Activated T-helper 2 cell treated with anti-CD3 and anti-CD28 coated beads, Interferon-gamma antibody, Interleukin-2, Interleukin-4, amounts not matched to agents 10 μg/mL and 5 μg/mL and 100 μg/mL, durations not matched to agents 14 hours and 24 hours and 36 hours (primary cell): ENCODE data around the gene CLN5. TPM values are rescaled to one million over a fixed set of nuclear protein-coding genes. Genes with fewer than 3 reads are reported as not detected.

Experiments used
- DNase-seq: peaks from one replicate; pipeline ENCODE4 v3.0.0; 2021; ENCODE audit warnings: low spot score
- H3K27ac Mint-ChIP-seq: one replicate; pipeline ENCODE4 v1.8.0; 2021; ENCODE audit warnings: mixed read lengths
- H3K27me3 Mint-ChIP-seq: one replicate; pipeline ENCODE4 v1.8.0; 2021; ENCODE audit warnings: low read depth, mixed read lengths
- H3K36me3 Mint-ChIP-seq: one replicate; pipeline ENCODE4 v1.8.0; 2021; ENCODE audit warnings: low read depth, mixed read lengths
- H3K4me1 Mint-ChIP-seq: one replicate; pipeline ENCODE4 v1.8.0; 2021; ENCODE audit warnings: low read depth, mixed read lengths
- H3K4me3 Mint-ChIP-seq: one replicate; pipeline ENCODE4 v1.8.0; 2021; ENCODE audit warnings: low read depth, mild to moderate bottlenecking, moderate library complexity, mixed read lengths
- H3K9me3 Mint-ChIP-seq: one replicate; pipeline ENCODE4 v1.8.0; 2021; ENCODE audit warnings: mixed read lengths
- intact Hi-C: fragments of 100-400 bp; cut with micrococcal nuclease; formaldehyde crosslinking; loops from one replicate; pipeline ENCODE4 v1.15.1; 2023
- total RNA-seq: library from RNA; stranded (reverse); gene quantifications from 2 replicates; pipeline ENCODE4 v1.2.3, GENCODE V29; 2022

The CLN5 gene
- total RNA-seq, 1 donor from 2014 or later, result 15.8 TPM

DNA sequence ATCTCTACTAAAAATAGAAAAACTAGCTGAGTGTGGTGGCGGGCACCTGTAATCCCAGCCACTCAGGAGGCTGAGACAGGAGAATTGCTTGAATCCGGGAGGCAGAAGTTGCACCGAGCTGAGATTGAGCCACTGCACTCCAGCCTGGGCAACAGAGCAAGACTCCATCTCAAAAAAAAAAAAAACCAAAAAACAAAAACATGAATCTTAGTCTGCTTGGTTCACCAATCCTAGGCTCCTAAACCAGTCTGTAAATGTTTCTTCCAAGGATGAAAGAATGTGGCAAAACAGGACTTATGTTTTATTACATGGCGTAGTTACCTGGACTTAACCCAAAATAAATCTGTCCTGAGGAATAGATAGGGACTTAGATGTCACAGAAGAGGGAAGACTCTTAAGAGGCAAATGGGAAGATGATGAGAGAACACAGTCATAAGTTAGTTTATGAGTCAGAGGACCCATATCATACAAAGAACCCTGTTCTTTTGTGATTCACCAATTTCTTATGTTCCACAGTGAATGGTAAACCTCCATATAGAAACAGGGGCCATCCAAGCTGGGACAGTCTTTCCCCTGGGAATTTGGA is 41.9 kb downstream of the CLN5 start:
- DNase-seq, result no peak
- no peaks in the 10 kb centered on the region for H3K27me3 Mint-ChIP-seq
- no peak overlapping the region for H3K4me3 Mint-ChIP-seq
- H3K27ac Mint-ChIP-seq, result peak overlapping the region; percentile 3
- peaks cover 5% of the 10 kb centered on the region for H3K36me3 Mint-ChIP-seq
- H3K9me3 Mint-ChIP-seq, result no peaks in the 10 kb centered on the region
- intact Hi-C loops, result no loop called here
- H3K4me1 Mint-ChIP-seq, result peaks cover 19% of the 10 kb centered on the region

DNA sequence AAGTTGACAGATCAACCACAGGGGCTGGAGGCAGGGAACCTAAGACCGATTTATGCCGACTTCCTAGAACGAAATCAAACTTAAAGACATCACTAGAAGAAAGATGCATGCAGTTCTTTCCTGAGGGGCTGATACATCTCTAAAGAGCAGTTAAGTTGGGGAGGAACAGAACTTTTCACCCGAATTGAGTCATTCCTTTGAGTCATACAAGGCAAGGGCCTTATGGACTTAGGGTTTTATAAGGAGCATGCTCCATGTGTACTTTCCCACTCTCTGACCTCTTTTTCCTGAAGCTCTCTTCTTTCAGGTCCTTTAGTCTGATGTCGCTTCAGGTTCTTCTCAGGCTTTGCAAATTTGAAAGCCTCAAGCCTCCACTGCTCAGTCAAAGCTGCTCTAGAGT is 43.0 kb downstream of the CLN5 start:
- DNase-seq, result no peak
- Mint-ChIP-seq H3K9me3 (no peaks in the 10 kb centered on the region), H3K4me1 (peaks cover 15% of the 10 kb centered on the region), H3K27me3 (no peaks in the 10 kb centered on the region), H3K27ac (no peak overlapping the region), H3K36me3 (peaks cover 5% of the 10 kb centered on the region), H3K4me3 (no peak overlapping the region)
- intact Hi-C loops, result no loop called here

DNA sequence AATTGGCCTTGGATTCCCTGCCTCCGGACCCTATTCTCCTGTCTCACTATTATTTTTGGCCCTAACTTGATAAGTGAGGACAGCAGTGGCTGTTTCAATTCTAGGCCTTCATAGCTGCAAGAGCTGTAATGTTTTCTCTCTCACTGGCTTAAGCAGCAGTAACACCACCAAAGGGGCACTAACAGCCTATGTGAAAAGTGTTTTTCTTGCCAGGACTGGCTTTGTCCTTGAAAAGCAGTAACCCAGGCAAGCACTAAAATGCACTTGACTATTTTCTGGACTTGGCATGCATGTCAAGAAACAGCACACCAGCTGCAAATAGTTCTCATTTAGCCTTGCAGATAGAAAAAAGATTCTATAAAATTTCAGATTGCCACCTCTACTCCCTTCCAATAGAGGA is 44.4 kb downstream of the CLN5 start:
- no peak overlapping the region for H3K4me3 Mint-ChIP-seq
- no peak overlapping the region for H3K27ac Mint-ChIP-seq
- intact Hi-C loops, result no loop called here
- no peaks in the 10 kb centered on the region for H3K9me3 Mint-ChIP-seq
- DNase-seq, result no peak
- H3K27me3 Mint-ChIP-seq, result no peaks in the 10 kb centered on the region
- peaks cover 5% of the 10 kb centered on the region for H3K36me3 Mint-ChIP-seq
- peaks cover 15% of the 10 kb centered on the region for H3K4me1 Mint-ChIP-seq

DNA sequence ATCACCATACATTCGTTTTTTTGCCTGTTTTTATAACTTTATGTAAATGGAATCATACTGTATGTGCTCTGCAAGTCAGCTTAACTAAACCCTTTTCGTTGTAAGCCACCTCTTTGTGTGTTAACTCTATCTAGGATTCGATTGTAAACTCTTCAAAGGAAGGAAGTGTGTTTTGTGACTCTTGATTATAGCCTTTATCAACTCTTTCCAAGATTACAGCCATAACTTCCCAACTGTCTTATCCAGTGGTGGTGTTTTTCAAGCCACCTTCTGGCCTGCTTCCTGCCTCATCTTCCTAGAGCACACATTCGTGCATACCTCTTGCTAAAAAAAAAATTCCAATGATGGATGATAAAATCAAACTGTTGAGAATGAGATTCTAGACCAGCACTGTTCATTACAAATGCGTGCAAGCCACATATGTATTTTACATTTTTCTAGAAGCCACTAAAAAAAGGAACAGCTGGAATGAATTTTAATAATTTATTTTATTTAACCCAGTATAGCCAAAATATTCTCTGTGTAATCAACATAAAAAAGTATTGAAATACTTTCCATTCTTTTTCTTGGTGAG is 47.1 kb downstream of the CLN5 start:
- H3K36me3 Mint-ChIP-seq, result peaks cover 9% of the 10 kb centered on the region
- H3K9me3 Mint-ChIP-seq, result no peaks in the 10 kb centered on the region
- intact Hi-C loops, result no loop called here
- H3K27me3 Mint-ChIP-seq, result no peaks in the 10 kb centered on the region
- H3K27ac Mint-ChIP-seq, result no peak overlapping the region
- H3K4me1 Mint-ChIP-seq, result peaks cover 18% of the 10 kb centered on the region
- no peak overlapping the region for H3K4me3 Mint-ChIP-seq
- no peak for DNase-seq

GRCh38 chr13:77040076-77040475 is 48.2 kb downstream of the CLN5 start:
- peaks cover 16% of the 10 kb centered on the region for H3K36me3 Mint-ChIP-seq
- intact Hi-C loops, result no loop called here
- no peak overlapping the region for H3K27ac Mint-ChIP-seq

DNA sequence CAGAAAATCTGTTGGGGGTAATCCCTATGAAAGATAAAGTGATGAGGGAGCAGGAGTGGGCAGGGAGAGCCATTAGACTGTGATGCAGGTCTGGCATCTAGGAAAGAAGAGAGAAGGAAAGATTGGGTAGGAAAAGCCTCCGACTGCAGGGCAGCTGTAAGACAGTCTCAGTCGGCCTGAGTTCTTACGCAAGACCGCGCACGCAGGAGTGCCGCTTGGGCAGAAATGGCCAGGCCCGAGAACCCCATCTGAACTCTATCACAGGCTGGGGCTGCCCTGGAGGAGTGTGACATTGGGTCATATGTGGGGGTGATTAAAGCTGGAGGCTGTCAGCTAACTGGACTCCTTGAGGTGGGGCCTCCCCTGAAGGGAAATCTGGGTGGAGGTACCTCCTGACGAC is 49.0 kb downstream of the CLN5 start:
- intact Hi-C loops, result no loop called here
- Mint-ChIP-seq H3K4me3 (no peak overlapping the region), H3K9me3 (no peaks in the 10 kb centered on the region), H3K4me1 (peaks cover 8% of the 10 kb centered on the region), H3K27ac (no peak overlapping the region), H3K36me3 (peaks cover 18% of the 10 kb centered on the region), H3K27me3 (no peaks in the 10 kb centered on the region)
- DNase-seq, result no peak

More at GRCh38 chr13:77040076-77040475, 48.2 kb downstream of the CLN5 start:
- Mint-ChIP-seq H3K27me3 (no peaks in the 10 kb centered on the region), H3K4me1 (peaks cover 9% of the 10 kb centered on the region), H3K4me3 (no peak overlapping the region), H3K9me3 (no peaks in the 10 kb centered on the region)
- DNase-seq, result no peak

GRCh38 chr13:77042566-77043177 is 50.8 kb downstream of the CLN5 start:
- intact Hi-C loops, result loop anchor here (1.0 kb wide), 1 partner anchor 13 kb away; no protein-coding TSS in a partner anchor
- H3K27me3 Mint-ChIP-seq, result no peaks in the 10 kb centered on the region
- peaks cover 15% of the 10 kb centered on the region for H3K4me1 Mint-ChIP-seq
- no peaks in the 10 kb centered on the region for H3K9me3 Mint-ChIP-seq
- DNase-seq, result no peak
- peaks cover 29% of the 10 kb centered on the region for H3K36me3 Mint-ChIP-seq
- peak overlapping the region; percentile 10 for H3K27ac Mint-ChIP-seq
- no peak overlapping the region for H3K4me3 Mint-ChIP-seq

- Mint-ChIP-seq H3K36me3 (peaks cover 67% of the 10 kb centered on the region), H3K9me3 (no peaks in the 10 kb centered on the region), H3K27me3 (no peaks in the 10 kb centered on the region), H3K4me1 (peaks cover 11% of the 10 kb centered on the region), H3K4me3 (no peak overlapping the region), H3K27ac (no peak overlapping the region)
- no peak for DNase-seq
- intact Hi-C loops, result no loop called here
Measured at GRCh38 chr13:77047649-77048343, 55.9 kb downstream of the CLN5 start.

DNA sequence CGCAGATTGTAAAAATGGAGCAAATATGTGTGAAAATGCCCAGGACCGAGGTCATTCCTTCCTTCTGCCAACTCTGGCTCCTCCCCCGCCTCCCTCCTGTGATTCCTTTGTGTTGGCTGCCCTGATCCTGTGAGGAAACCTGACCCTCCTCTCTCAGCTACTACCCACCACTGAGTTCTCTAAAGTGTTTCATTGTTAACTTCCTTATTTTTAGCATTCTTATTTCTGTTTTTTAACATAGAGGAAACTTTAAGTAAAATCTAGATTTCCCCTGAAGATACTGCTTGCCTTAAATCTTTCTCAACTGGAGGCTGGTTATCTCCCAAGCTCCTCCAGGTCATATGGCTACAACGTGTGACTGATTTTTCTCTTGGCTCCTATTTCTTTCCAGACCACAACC is 56.8 kb downstream of the CLN5 start:
- Mint-ChIP-seq H3K27ac (peak overlapping the region; percentile 23), H3K36me3 (peaks cover 64% of the 10 kb centered on the region), H3K9me3 (no peaks in the 10 kb centered on the region)

DNA sequence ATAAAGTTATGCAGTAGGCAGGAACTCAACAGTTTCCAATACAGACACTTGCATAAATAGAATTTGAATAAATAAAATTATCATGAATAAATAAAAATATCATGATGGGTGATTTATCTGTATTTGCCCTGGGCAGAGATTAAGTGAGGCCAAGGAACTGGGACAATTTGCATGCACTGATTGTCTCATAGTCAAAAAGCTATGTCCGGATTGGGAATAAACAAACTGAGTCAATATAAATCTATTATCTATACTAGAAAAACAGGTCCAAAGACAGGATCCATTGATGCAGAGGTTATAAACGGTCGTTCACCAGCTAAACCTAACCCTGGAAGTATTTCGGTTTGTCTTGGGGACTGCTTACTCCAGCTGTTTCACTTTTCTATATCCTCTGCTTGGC is 61.3 kb downstream of the CLN5 start:
- intact Hi-C loops, result no loop called here
- Mint-ChIP-seq H3K27me3 (no peaks in the 10 kb centered on the region), H3K36me3 (peaks cover 66% of the 10 kb centered on the region), H3K9me3 (no peaks in the 10 kb centered on the region), H3K4me1 (no peaks in the 10 kb centered on the region), H3K27ac (no peak overlapping the region), H3K4me3 (no peak overlapping the region)
- DNase-seq, result no peak

More for the DNA sequence above, 56.8 kb downstream of the CLN5 start:
- peaks cover 7% of the 10 kb centered on the region for H3K4me1 Mint-ChIP-seq
- no peak overlapping the region for H3K4me3 Mint-ChIP-seq
- intact Hi-C loops, result no loop called here
- H3K27me3 Mint-ChIP-seq, result no peaks in the 10 kb centered on the region
- DNase-seq, result no peak

Other genes starting within 250 kb of the CLN5 start
- 12.7 and 13.2 TPM in 2 replicates for gene KCTD12, start 105.7 kb upstream of the CLN5 start, total RNA-seq
- gene ACOD1, start 43.6 kb upstream of the CLN5 start, total RNA-seq, result not detected in 2 replicates
- 38.2 and 44.4 TPM in 2 replicates for gene FBXL3, start 35.1 kb downstream of the CLN5 start, total RNA-seq